SU-DHL-6 (cell line): ENCODE results near the gene TRAPPC4.

Experiments used
- H2AFZ ChIP-seq: fragments of 200-600 bp; sonication (generic); 2 replicates; pipeline ENCODE4 v1.6.1; 2014; ENCODE audit warnings: low read depth, mild to moderate bottlenecking, moderate library complexity, mixed read lengths, antibody characterized with exemption, low read length; ENCODE audit not compliant: severe bottlenecking
- H3F3A ChIP-seq: fragments of 200-600 bp; shearing (Covaris generic); 2 replicates; pipeline ENCODE4 v1.6.0; 2016; ENCODE audit warnings: antibody characterized with exemption, mild to moderate bottlenecking; ENCODE audit not compliant: insufficient read depth
- H3K27ac ChIP-seq: fragments of 200-600 bp; sonication (generic); 2 replicates; pipeline ENCODE4 v1.5.1; 2016; ENCODE audit warnings: low read depth, mild to moderate bottlenecking, low read length, moderate library complexity, mixed read lengths
- H3K27me3 ChIP-seq: fragments of 200-600 bp; sonication (generic), shearing (Covaris generic); 2 replicates; pipeline ENCODE4 v1.6.0; 2014; ENCODE audit warnings: mild to moderate bottlenecking, low read length
- H3K36me3 ChIP-seq: fragments of 200-600 bp; sonication (generic); 2 replicates; pipeline ENCODE4 v1.6.1; 2014; ENCODE audit warnings: mild to moderate bottlenecking, low read length, mixed read lengths
- H3K4me2 ChIP-seq: fragments of 300-600, 200-600 bp; shearing (Covaris generic), sonication (generic); 2 replicates; pipeline ENCODE4 v1.6.0; 2014; ENCODE audit warnings: low read length, low read depth, mild to moderate bottlenecking; ENCODE audit not compliant: poor library complexity, severe bottlenecking
- H3K4me3 ChIP-seq: fragments of 200-600 bp; sonication (generic); 2 replicates; pipeline ENCODE4 v1.5.1; 2014; ENCODE audit warnings: antibody characterized with exemption, low read length, mild to moderate bottlenecking, mixed read lengths; ENCODE audit not compliant: insufficient read depth, poor library complexity, severe bottlenecking
- H3K79me2 ChIP-seq: fragments of 200-600 bp; sonication (generic); 2 replicates; pipeline ENCODE4 v1.6.1; 2014; ENCODE audit warnings: mild to moderate bottlenecking, low read length, moderate library complexity; ENCODE audit not compliant: insufficient read depth
- H3K9ac ChIP-seq: fragments of 200-600 bp; sonication (generic); 2 replicates; pipeline ENCODE4 v1.7.0; 2014; ENCODE audit warnings: mild to moderate bottlenecking, low read length
- H3K9me2 ChIP-seq: fragments of 200-600 bp; sonication (generic); replicated peaks from 2 replicates; pipeline ENCODE4 v1.6.1; 2014; ENCODE audit warnings: low read length; ENCODE audit not compliant: insufficient read depth
- H3K9me3 ChIP-seq: fragments of 200-600 bp; sonication (generic); 2 replicates; pipeline ENCODE4 v1.6.1; 2014; ENCODE audit warnings: low read length, mixed read lengths; ENCODE audit not compliant: insufficient read depth
- H4K20me1 ChIP-seq: fragments of 200-600 bp; sonication (generic); 2 replicates; pipeline ENCODE4 v1.6.1; 2014; ENCODE audit warnings: low read depth, mild to moderate bottlenecking, antibody characterized with exemption, low read length, moderate library complexity, mixed read lengths
- CTCF ChIP-seq: fragments of 200-600 bp; sonication (generic); IDR thresholded peaks from one replicate; pipeline ENCODE4 v1.5.1; 2017; ENCODE audit warnings: antibody characterized with exemption, mild to moderate bottlenecking, low read length, moderate library complexity; ENCODE audit not compliant: insufficient read depth, poor library complexity, severe bottlenecking
- EZH2phosphoT487 ChIP-seq: fragments of 200-600 bp; sonication (generic), shearing (Covaris generic); conservative IDR thresholded peaks from 2 replicates; pipeline ENCODE4 v1.6.1; 2018; ENCODE audit warnings: mild to moderate bottlenecking, antibody characterized with exemption, low read length, moderate library complexity, mixed read lengths

The TRAPPC4 gene

GRCh38 chr11:119049081-119049480 is 30.5 kb downstream of the TRAPPC4 start:
- Histone ChIP-seq H3K27me3 (no peaks in the 10 kb centered on the region), H3K4me3 (no peak overlapping the region), H3K9me3 (no peaks in the 10 kb centered on the region), H3K27ac (no peak overlapping the region), H3K4me2 (no peak overlapping the region), H3K36me3 (0 out of 2 replicates have a peak, but pooled peaks cover 2% of the 10 kb centered on the region), H4K20me1 (no peaks in the 10 kb centered on the region), H3F3A (no peaks in the 10 kb centered on the region), H3K79me2 (no peaks in the 10 kb centered on the region), H3K9ac (no peak overlapping the region), H2AFZ (no peak overlapping the region), H3K9me2 (no peaks in the 10 kb centered on the region)
- TF ChIP-seq EZH2phosphoT487 (no peak), CTCF (no peak)

- Histone ChIP-seq H3K27me3 (no peaks in the 10 kb centered on the region), H3K4me2 (no peak overlapping the region), H3K4me3 (no peak overlapping the region), H3K9ac (no peak overlapping the region), H4K20me1 (no peaks in the 10 kb centered on the region), H3K36me3 (0 out of 2 replicates have a peak, but pooled peaks cover 2% of the 10 kb centered on the region), H3K9me2 (no peaks in the 10 kb centered on the region), H3K9me3 (no peaks in the 10 kb centered on the region), H3K27ac (no peak overlapping the region), H3K79me2 (peaks cover 16% of the 10 kb centered on the region), H2AFZ (no peak overlapping the region), H3F3A (no peaks in the 10 kb centered on the region)
- no peak for TF ChIP-seq CTCF
- no peak for TF ChIP-seq EZH2phosphoT487
Measured at GRCh38 chr11:119051440-119052162, 33.0 kb downstream of the TRAPPC4 start.

GRCh38 chr11:119052163-119052814 is 33.7 kb downstream of the TRAPPC4 start:
- TF ChIP-seq CTCF (no peak), EZH2phosphoT487 (no peak)
- no peak overlapping the region for H2AFZ ChIP-seq
- no peaks in the 10 kb centered on the region for H3K9me3 ChIP-seq
- no peak overlapping the region for H3K27ac ChIP-seq
- H3K79me2 ChIP-seq: peaks cover 16% of the 10 kb centered on the region
- H3F3A ChIP-seq: no peaks in the 10 kb centered on the region
- H4K20me1 ChIP-seq: no peaks in the 10 kb centered on the region
- no peak overlapping the region for H3K9ac ChIP-seq
- no peak overlapping the region for H3K4me3 ChIP-seq
- H3K9me2 ChIP-seq: no peaks in the 10 kb centered on the region
- H3K36me3 ChIP-seq: 0 out of 2 replicates have a peak, but pooled peaks cover 2% of the 10 kb centered on the region
- no peaks in the 10 kb centered on the region for H3K27me3 ChIP-seq
- H3K4me2 ChIP-seq: no peak overlapping the region
